Renal cortical epithelial cell (primary cell): ENCODE measurements around the gene LIMS1. TPM values are rescaled to one million over a fixed set of nuclear protein-coding genes. Genes with fewer than 3 reads are reported as not detected.
"Not testable (repeated sequence)": the region's sequence is repeated elsewhere in the genome, so short reads cannot be mapped to it uniquely, and the experiment has no call there.

ENCODE experiments used
- DNase-seq: peaks from one replicate; pipeline ENCODE4 v3.0.0-alpha.2; 2011; ENCODE audit warnings: low read depth
- total RNA-seq: library from RNA; depleted of rRNA; stranded (reverse); fragments of >200 nt; gene quantifications from 2 replicates; pipeline ENCODE4 v1.2.3, GENCODE V29; 2014

The LIMS1 gene
- total RNA-seq, 1 donor from 2014 or later, result 186 TPM

- DNase-seq, result peak; percentile 84
Measured at GRCh38 chr2:108587621-108588020, 53.4 kb downstream of the LIMS1 start.

GRCh38 chr2:108588070-108588668, 53.9 kb downstream of the LIMS1 start:
- no peak for DNase-seq

- no peak for DNase-seq
Measured at GRCh38 chr2:108589372-108589771, 55.1 kb downstream of the LIMS1 start.

- DNase-seq, result no peak
Measured at GRCh38 chr2:108589781-108590180, 55.5 kb downstream of the LIMS1 start.

- DNase-seq, result no peak
Measured at GRCh38 chr2:108591163-108591562, 56.9 kb downstream of the LIMS1 start.

- DNase-seq, result peak; percentile 92
Measured at GRCh38 chr2:108593547-108594098, 59.4 kb downstream of the LIMS1 start.

- peak; percentile 98 for DNase-seq
Measured at GRCh38 chr2:108594132-108594981, 60.1 kb downstream of the LIMS1 start.

GRCh38 chr2:108594982-108595464, 60.8 kb downstream of the LIMS1 start:
- DNase-seq, result peak; percentile 98

GRCh38 chr2:108595771-108596170, 61.5 kb downstream of the LIMS1 start:
- DNase-seq, result not testable (repeated sequence)

- peak; percentile 70 for DNase-seq
Measured at GRCh38 chr2:108597105-108597744, 63.0 kb downstream of the LIMS1 start.

- DNase-seq, result peak; percentile 88
Measured at GRCh38 chr2:108601199-108601598, 66.9 kb downstream of the LIMS1 start.

- DNase-seq, result no peak
Measured at GRCh38 chr2:108602422-108602821, 68.2 kb downstream of the LIMS1 start.

- peak; percentile 39 for DNase-seq
Measured at GRCh38 chr2:108604196-108604595, 69.9 kb downstream of the LIMS1 start.

GRCh38 chr2:108605947-108606346, 71.7 kb downstream of the LIMS1 start:
- DNase-seq, result no peak

- peak; percentile 46 for DNase-seq
Measured at GRCh38 chr2:108607706-108608301, 73.5 kb downstream of the LIMS1 start.

- no peak for DNase-seq
Measured at GRCh38 chr2:108611021-108611420, 76.8 kb downstream of the LIMS1 start.

- DNase-seq, result peak; percentile 55
Measured at GRCh38 chr2:108612153-108612513, 77.9 kb downstream of the LIMS1 start.

- no peak for DNase-seq
Measured at GRCh38 chr2:108612514-108613183, 78.4 kb downstream of the LIMS1 start.

- no peak for DNase-seq
Measured at GRCh38 chr2:108613261-108614042, 79.2 kb downstream of the LIMS1 start.

GRCh38 chr2:108614043-108614545, 79.8 kb downstream of the LIMS1 start:
- DNase-seq, result no peak
